ENCODE results near the gene DNM3. TPM values are rescaled to one million over a fixed set of nuclear protein-coding genes. Genes with fewer than 3 reads are reported as not detected.

Gene DNM3
- total RNA-seq, 1 donor from 2014 or later = 9.6 TPM

DNA sequence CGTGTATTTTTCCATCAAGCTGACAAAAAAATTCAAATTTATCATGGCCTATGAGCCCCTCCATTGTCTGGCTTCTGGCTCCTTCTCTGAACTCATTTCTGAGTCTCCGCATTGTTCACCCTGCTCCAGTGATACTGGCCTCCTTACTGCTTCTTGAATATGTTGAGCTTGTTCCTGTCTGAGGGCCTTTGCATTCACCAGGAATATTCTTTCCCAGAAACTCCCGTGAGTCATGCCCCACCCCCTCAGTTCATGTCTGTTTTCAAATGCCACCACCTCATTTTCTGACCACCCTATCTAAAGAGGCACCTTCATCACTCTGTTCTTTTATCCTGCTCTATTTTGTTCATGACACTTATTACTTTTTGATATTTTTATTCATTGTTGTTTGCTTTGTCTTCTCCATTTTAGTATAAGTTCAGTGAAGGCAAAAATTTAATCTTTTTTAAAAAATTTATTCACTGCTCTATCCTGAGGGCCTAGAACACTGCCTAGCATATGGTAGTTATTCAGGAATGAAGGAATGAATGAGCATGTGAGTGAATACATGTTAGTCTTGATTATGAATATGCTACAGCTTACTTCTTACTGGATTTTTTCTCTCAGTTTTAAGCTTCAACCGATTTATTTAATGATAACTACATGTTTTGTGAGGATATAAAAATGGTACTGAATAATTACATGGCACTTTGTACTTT lies 438.8 kb downstream of the DNM3 start:
- no peak overlapping the region for H3K4me3 ChIP-seq
- no peak for DNase-seq (ENCODE audit: low spot score in 2 of 2)
- intact Hi-C loops (cut with DNase I) = no loop called here

GRCh38 chr1:172283766-172284165 lies 442.5 kb downstream of the DNM3 start:
- DNase-seq (ENCODE audit: low spot score in 2 of 2) = no peak
- no peaks in the 10 kb centered on the region for H3K36me3 ChIP-seq
- TF ChIP-seq, protein P1, sequence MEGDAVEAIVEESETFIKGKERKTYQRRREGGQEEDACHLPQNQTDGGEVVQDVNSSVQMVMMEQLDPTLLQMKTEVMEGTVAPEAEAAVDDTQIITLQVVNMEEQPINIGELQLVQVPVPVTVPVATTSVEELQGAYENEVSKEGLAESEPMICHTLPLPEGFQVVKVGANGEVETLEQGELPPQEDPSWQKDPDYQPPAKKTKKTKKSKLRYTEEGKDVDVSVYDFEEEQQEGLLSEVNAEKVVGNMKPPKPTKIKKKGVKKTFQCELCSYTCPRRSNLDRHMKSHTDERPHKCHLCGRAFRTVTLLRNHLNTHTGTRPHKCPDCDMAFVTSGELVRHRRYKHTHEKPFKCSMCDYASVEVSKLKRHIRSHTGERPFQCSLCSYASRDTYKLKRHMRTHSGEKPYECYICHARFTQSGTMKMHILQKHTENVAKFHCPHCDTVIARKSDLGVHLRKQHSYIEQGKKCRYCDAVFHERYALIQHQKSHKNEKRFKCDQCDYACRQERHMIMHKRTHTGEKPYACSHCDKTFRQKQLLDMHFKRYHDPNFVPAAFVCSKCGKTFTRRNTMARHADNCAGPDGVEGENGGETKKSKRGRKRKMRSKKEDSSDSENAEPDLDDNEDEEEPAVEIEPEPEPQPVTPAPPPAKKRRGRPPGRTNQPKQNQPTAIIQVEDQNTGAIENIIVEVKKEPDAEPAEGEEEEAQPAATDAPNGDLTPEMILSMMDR (IDR thresholded peaks at IDR 0.05) = no peak
- no peaks in the 10 kb centered on the region for H3K27me3 ChIP-seq
- no peak overlapping the region for H3K27ac ChIP-seq
- H3K9me3 ChIP-seq = no peaks in the 10 kb centered on the region
- intact Hi-C loops (cut with DNase I) = no loop called here
- no peak overlapping the region for H3K4me3 ChIP-seq
- H3K4me1 ChIP-seq = peaks cover 0 to 8% of the 10 kb centered on the region in 2 donors

More for the DNA sequence above, 438.8 kb downstream of the DNM3 start:
- H3K36me3 ChIP-seq = no peaks in the 10 kb centered on the region
- TF ChIP-seq, protein P1 (IDR thresholded peaks at IDR 0.05) = no peak
- H3K27ac ChIP-seq = no peak overlapping the region
- H3K9me3 ChIP-seq = no peaks in the 10 kb centered on the region
- peaks cover 0 to 4% of the 10 kb centered on the region in 2 donors for H3K4me1 ChIP-seq
- no peaks in the 10 kb centered on the region for H3K27me3 ChIP-seq

DNA sequence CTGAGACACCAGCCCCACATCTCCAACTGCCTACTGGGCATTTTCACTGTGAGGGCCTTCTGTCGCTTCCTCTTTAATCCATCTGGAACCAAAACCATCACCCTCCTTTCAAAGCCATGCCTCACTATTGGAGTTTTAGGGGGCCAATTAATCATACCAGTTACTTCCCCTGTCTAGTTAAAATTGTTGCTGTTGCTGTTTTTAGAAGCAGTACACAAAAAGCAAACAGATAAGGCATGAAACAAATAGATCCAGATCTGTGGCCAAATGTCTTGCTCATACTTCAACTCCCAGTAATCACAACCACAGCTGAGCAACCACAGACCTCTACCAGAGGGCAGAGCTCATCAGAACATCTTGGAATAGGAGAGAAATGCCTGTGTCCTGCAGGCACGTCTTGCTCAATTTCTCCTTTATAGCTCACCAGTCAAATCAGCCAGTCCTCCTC lies 445.4 kb downstream of the DNM3 start:
- no peaks in the 10 kb centered on the region for H3K27me3 ChIP-seq
- DNase-seq (ENCODE audit: low spot score in 2 of 2) = peak in 1 of 2 donors; percentile 66
- H3K9me3 ChIP-seq = no peaks in the 10 kb centered on the region
- H3K4me1 ChIP-seq = peaks cover 0 to 8% of the 10 kb centered on the region in 2 donors
- intact Hi-C loops (cut with DNase I) = loop anchor here (2.0 kb wide), 1 partner anchor 36 kb away; no protein-coding TSS in a partner anchor
- H3K4me3 ChIP-seq = peak overlapping the region in 1 of 2 donors; percentile 3
- no peaks in the 10 kb centered on the region for H3K36me3 ChIP-seq
- TF ChIP-seq, protein P1 (IDR thresholded peaks at IDR 0.05) = no peak
- H3K27ac ChIP-seq = peak overlapping the region; percentile 4 to 45

DNA sequence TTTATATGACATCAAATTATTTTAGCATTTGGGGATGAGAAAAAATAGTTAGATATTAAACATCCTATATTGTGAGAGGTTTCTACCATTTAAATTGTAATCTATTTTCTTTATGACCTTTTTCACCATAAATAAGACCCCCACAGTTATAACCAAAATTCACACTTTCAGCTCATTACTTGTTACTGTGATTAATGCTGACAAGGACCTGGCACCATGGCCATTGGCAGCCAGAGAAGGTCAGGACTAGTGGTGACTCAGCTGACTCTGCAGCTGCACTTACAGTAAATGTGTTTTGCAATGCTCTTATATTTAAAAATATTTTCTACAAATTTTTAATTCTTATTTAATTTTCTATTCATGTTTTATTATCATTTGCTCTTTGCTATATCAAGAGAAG lies 445.9 kb downstream of the DNM3 start:
- H3K4me1 ChIP-seq = peaks cover 0 to 8% of the 10 kb centered on the region in 2 donors
- TF ChIP-seq, protein P1 (IDR thresholded peaks at IDR 0.05) = no peak
- no peaks in the 10 kb centered on the region for H3K27me3 ChIP-seq
- intact Hi-C loops (cut with DNase I) = loop anchor here (2.0 kb wide), 1 partner anchor 36 kb away; no protein-coding TSS in a partner anchor
- no peaks in the 10 kb centered on the region for H3K36me3 ChIP-seq
- H3K9me3 ChIP-seq = no peaks in the 10 kb centered on the region
- no peak overlapping the region for H3K4me3 ChIP-seq
- peak overlapping the region; percentile 4 to 45 for H3K27ac ChIP-seq
- peak; percentile 26 to 83 for DNase-seq (ENCODE audit: low spot score in 2 of 2)

DNA sequence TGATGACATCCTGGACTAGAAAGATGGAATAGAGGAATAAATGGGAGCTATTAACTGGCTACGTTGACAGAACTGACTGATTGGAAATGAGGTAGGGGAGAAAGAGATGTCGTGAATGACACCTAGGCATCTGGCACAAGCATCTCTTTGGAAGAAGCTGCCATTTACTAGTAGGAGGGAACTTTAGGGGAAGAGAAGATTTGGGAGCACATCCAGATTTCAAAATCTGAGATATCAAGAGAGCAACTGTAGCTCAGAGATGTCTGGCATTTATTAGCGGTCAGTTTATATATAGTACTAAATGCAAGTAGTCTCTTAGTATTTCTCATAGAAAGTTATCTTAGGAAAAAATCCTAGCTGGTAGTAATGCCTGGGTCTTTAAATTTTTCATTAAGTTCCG lies 447.3 kb downstream of the DNM3 start:
- H3K27me3 ChIP-seq = no peaks in the 10 kb centered on the region
- TF ChIP-seq, protein P1 (IDR thresholded peaks at IDR 0.05) = no peak
- H3K36me3 ChIP-seq = no peaks in the 10 kb centered on the region
- no peak overlapping the region for H3K27ac ChIP-seq
- DNase-seq (ENCODE audit: low spot score in 2 of 2) = no peak
- intact Hi-C loops (cut with DNase I) = no loop called here
- H3K4me1 ChIP-seq = peaks cover 0 to 8% of the 10 kb centered on the region in 2 donors
- H3K4me3 ChIP-seq = no peak overlapping the region
- no peaks in the 10 kb centered on the region for H3K9me3 ChIP-seq

Data from ascending aorta (tissue), 2 donors.